ENCODE results near the gene BUB1B. TPM values are rescaled to one million over a fixed set of nuclear protein-coding genes. Genes with fewer than 3 reads are reported as not detected.

The BUB1B gene
- total RNA-seq, 1 experiment from 2014 or later, result 92.9 TPM

DNA sequence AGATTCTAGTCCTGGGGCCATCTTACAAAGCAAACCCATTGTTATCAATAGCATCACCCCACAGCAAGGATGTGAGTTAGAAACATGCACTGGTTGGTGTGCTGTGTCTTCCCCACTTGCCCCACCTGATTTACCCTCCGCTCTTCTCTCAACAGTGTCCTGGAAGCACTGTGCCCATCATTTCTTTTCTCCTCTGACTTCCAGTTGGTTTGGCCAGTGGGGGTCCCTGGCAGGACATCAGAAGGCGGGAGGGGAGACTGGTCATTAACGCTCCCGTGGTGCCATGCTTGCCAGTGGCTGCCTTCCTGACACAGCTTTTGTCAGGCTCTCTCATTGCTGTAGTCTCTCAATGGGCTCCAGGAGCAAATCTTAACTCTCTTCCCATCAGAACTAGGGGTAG lies 11.5 kb upstream of the BUB1B start:
- no peaks in the 10 kb centered on the region for H3K9me2 ChIP-seq (ENCODE audit: insufficient read depth)
- TF ChIP-seq, protein P1, sequence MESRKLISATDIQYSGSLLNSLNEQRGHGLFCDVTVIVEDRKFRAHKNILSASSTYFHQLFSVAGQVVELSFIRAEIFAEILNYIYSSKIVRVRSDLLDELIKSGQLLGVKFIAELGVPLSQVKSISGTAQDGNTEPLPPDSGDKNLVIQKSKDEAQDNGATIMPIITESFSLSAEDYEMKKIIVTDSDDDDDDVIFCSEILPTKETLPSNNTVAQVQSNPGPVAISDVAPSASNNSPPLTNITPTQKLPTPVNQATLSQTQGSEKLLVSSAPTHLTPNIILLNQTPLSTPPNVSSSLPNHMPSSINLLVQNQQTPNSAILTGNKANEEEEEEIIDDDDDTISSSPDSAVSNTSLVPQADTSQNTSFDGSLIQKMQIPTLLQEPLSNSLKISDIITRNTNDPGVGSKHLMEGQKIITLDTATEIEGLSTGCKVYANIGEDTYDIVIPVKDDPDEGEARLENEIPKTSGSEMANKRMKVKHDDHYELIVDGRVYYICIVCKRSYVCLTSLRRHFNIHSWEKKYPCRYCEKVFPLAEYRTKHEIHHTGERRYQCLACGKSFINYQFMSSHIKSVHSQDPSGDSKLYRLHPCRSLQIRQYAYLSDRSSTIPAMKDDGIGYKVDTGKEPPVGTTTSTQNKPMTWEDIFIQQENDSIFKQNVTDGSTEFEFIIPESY (IDR thresholded peaks at IDR 0.05; ENCODE audit: extremely low read depth, insufficient replicate concordance, low read length), result no peak
- no peak for TF ChIP-seq POLR2A (IDR thresholded peaks at IDR 0.05; ENCODE audit: borderline replicate concordance, extremely low read depth, insufficient read depth, insufficient read length)
- TF ChIP-seq, protein P2, sequence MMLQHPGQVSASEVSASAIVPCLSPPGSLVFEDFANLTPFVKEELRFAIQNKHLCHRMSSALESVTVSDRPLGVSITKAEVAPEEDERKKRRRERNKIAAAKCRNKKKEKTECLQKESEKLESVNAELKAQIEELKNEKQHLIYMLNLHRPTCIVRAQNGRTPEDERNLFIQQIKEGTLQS (IDR thresholded peaks at IDR 0.05), result no peak
- no peak for TF ChIP-seq TCF7L2 (IDR thresholded peaks at IDR 0.05; ENCODE audit: borderline replicate concordance, extremely low read depth, insufficient read depth, insufficient read length)
- TF ChIP-seq ELF1 (IDR thresholded peaks at IDR 0.05; ENCODE audit: borderline replicate concordance, low read depth), result no peak
- no peak for TF ChIP-seq EZH2phosphoT487 (IDR thresholded peaks at IDR 0.05; ENCODE audit: borderline replicate concordance)
- TF ChIP-seq CEBPB (IDR thresholded peaks at IDR 0.05; ENCODE audit: low read depth), result no peak
- TF ChIP-seq, protein P3, sequence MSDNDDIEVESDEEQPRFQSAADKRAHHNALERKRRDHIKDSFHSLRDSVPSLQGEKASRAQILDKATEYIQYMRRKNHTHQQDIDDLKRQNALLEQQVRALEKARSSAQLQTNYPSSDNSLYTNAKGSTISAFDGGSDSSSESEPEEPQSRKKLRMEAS (IDR thresholded peaks at IDR 0.05), result no peak
- no peak for TF ChIP-seq EGR1 (IDR thresholded peaks at IDR 0.05; ENCODE audit: low read depth)
- no peak for TF ChIP-seq JUND (IDR thresholded peaks at IDR 0.05)
- TF ChIP-seq EZH2 (IDR thresholded peaks at IDR 0.05), result no peak
- TF ChIP-seq POLR2AphosphoS5 (IDR thresholded peaks at IDR 0.05; ENCODE audit: low read depth, low read length), result no peak
- DNase-seq (ENCODE audit: low read depth, low spot score) (no peak), ATAC-seq (no peak)
- H3K9ac ChIP-seq (ENCODE audit: low read length), result no peak overlapping the region
- no peaks in the 10 kb centered on the region for H3K79me2 ChIP-seq (ENCODE audit: insufficient read depth, low read length)
- H3K4me3 ChIP-seq (replicated peaks in 1 of 2; ENCODE audit: low read depth in 1 of 2, low read length in 2 of 2), result no peak overlapping the region
- no TSS peak for BruUV-seq (replicated peaks)
- ChIA-PET POLR2A (no interaction called here), CTCF (no interaction called here), RAD21 (ENCODE audit: low non-redundant PET in 1 of 2, low total read pairs in 2 of 2, uncharacterized antibody in 2 of 2, unreplicated experiment in 2 of 2) (no interaction called here)
- no peak overlapping the region for H2AFZ ChIP-seq (ENCODE audit: low read depth, low read length, poor library complexity, severe bottlenecking)
- H4K20me1 ChIP-seq (ENCODE audit: insufficient read depth), result no peaks in the 10 kb centered on the region
- no peak overlapping the region for H3K4me2 ChIP-seq (ENCODE audit: low read length)
- H3K9me3 ChIP-seq (ENCODE audit: control insufficient read depth in 1 of 2, insufficient read depth in 1 of 2, low read depth in 1 of 2, low read length in 2 of 2), result no peaks in the 10 kb centered on the region
- intact Hi-C loops (cut with micrococcal nuclease), result no loop called here
- H3K27me3 ChIP-seq (ENCODE audit: insufficient read depth, low read length), result no peaks in the 10 kb centered on the region
- H3K36me3 ChIP-seq (ENCODE audit: control insufficient read depth in 1 of 2, insufficient read depth in 2 of 2, low read length in 2 of 2), result no peaks in the 10 kb centered on the region
- H3K4me1 ChIP-seq (ENCODE audit: control insufficient read depth in 1 of 2, insufficient read depth in 2 of 2, low read length in 2 of 2), result peaks cover 20 to 32% of the 10 kb centered on the region in 2 experiments
- no peak overlapping the region for H3K27ac ChIP-seq (ENCODE audit: low read depth, low read length)

Data from HCT116 (cell line).